Brain microvascular endothelial cell (primary cell): ENCODE data around the gene ARF3.

Experiments used
- DNase-seq: peaks from one replicate; pipeline ENCODE4 v3.0.0-alpha.2; 2020
- H3K27ac ChIP-seq: fragments of 250-450 bp; sonication (Bioruptor Pico); 2 replicates; pipeline ENCODE4 v1.5.1; 2020; ENCODE audit warnings: mild to moderate bottlenecking, moderate library complexity
- H3K27me3 ChIP-seq: fragments of 250-450 bp; sonication (Bioruptor Pico); replicated peaks from 2 replicates; pipeline ENCODE4 v1.5.1; 2020; ENCODE audit warnings: mild to moderate bottlenecking
- H3K36me3 ChIP-seq: fragments of 250-450 bp; sonication (Bioruptor Pico); replicated peaks from 2 replicates; pipeline ENCODE4 v1.5.1; 2020; ENCODE audit warnings: mild to moderate bottlenecking
- H3K4me3 ChIP-seq: 2 replicates; pipeline ENCODE4 v1.5.1; 2011; ENCODE audit warnings: low read depth, mild to moderate bottlenecking, control low read depth, low read length, moderate library complexity
- CTCF ChIP-seq: IDR thresholded peaks from 2 replicates; pipeline ENCODE4 v1.5.1; 2011; ENCODE audit warnings: low read depth, mild to moderate bottlenecking, moderate library complexity, low read length, control low read depth, inconsistent platforms; ENCODE audit errors: missing control alignments
- in situ Hi-C: cut with HindIII; loops from 2 replicates; pipeline ENCODE4 v1.10.0; 2017; ENCODE audit warnings: low sequenced_read_pairs, low pct_ligation_motif_present

Gene ARF3

GRCh38 chr12:48957141-48958048, at the start of gene ARF3:
TSS of gene ARF3 (minus strand) at chr12:48957487. CDS start at chr12:48941095, 16,392 bp downstream.
- Histone ChIP-seq H3K27ac (peak within 1 kb of the TSS; percentile 80), H3K4me3 (peak within 1 kb of the TSS; percentile 99), H3K36me3 (peaks cover 24% of the 10 kb centered on the region), H3K27me3 (no peaks in the 10 kb centered on the region)
- in situ Hi-C loops: no loop called here
- no peak for TF ChIP-seq CTCF
- DNase-seq: peak; percentile 87

- H3K4me3 ChIP-seq: no peak overlapping the region
- TF ChIP-seq CTCF: no peak
- in situ Hi-C loops: no loop called here
- H3K27me3 ChIP-seq: peaks cover 6% of the 10 kb centered on the region
- no peak overlapping the region for H3K27ac ChIP-seq
- H3K36me3 ChIP-seq: peaks cover 42% of the 10 kb centered on the region
- DNase-seq: no peak
Observed at GRCh38 chr12:49000346-49000745, 43.1 kb upstream of the ARF3 start.

GRCh38 chr12:48999371-49000131, 42.3 kb upstream of the ARF3 start, which contains the start of gene DDN:
TSS of gene DDN (minus strand) at chr12:48999375. CDS start at chr12:48999287, 88 bp downstream.
- Histone ChIP-seq H3K27ac (no peak within 1 kb of the TSS), H3K36me3 (peaks cover 34% of the 10 kb centered on the region), H3K27me3 (peaks cover 6% of the 10 kb centered on the region), H3K4me3 (peak within 1 kb of the TSS; percentile 39)
- peak; percentile 6 for TF ChIP-seq CTCF
- peak; percentile 54 for DNase-seq
- in situ Hi-C loops: no loop called here

GRCh38 chr12:48998497-48999353, 41.4 kb upstream of the ARF3 start:
- Histone ChIP-seq H3K27me3 (peaks cover 6% of the 10 kb centered on the region), H3K36me3 (peaks cover 26% of the 10 kb centered on the region), H3K4me3 (peak overlapping the region; percentile 36), H3K27ac (no peak overlapping the region)
- no peak for DNase-seq
- in situ Hi-C loops: no loop called here
- TF ChIP-seq CTCF: no peak

- TF ChIP-seq CTCF: no peak
- DNase-seq: no peak
- no peak overlapping the region for H3K27ac ChIP-seq
- H3K36me3 ChIP-seq: peaks cover 18% of the 10 kb centered on the region
- peak overlapping the region; percentile 36 for H3K4me3 ChIP-seq
- H3K27me3 ChIP-seq: peaks cover 6% of the 10 kb centered on the region
- in situ Hi-C loops: no loop called here
Observed at GRCh38 chr12:48997719-48998496, 40.6 kb upstream of the ARF3 start.
